PFSK-1 (cell line): ENCODE measurements around the gene PWWP2B.

Source experiments
- POLR2AphosphoS5 ChIP-seq: IDR thresholded peaks from 2 replicates; pipeline ENCODE4 v1.6.1; 2012; ENCODE audit warnings: low read depth, mild to moderate bottlenecking, control low read depth, low read length, moderate library complexity
- TAF1 ChIP-seq: IDR thresholded peaks from 2 replicates; pipeline ENCODE4 v1.6.1; 2012; ENCODE audit warnings: low read length, control low read depth, borderline replicate concordance; ENCODE audit not compliant: insufficient read depth

DNA sequence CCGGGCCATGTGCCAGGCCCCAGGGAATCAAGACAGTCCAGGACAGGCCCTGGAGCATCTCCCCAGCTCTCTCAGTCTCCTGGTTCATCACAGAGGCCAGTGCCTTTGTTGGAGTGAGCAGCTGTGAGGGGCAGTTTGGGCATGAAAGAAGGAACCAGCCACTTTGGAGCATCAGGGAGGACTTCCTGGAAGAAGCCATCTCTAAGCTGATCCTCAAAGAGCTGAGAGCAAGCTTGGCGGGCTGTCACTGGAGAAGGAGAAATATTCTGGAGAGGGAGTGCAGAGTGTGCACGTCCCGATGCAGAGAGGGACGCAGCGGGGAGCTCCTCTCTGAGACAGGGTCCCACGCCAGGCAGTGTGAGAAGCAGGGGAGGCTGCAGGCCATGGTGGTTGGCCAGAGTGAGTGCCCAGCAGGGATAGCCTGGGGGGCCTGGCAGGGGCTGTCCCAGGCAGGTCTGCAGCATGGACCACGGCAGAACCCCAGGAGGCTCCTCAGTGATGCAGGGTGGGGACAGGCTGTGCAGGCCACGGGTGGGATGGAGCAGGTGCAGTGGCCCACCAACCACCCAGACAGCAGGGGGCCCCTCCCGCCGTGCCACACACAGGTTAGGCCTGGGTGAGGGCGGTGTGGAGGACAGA is 34.7 kb downstream of the PWWP2B start:
- no peak for TF ChIP-seq TAF1
- no peak for TF ChIP-seq POLR2AphosphoS5
